Osteoblast (primary cell): ENCODE measurements around the gene POLD2. TPM values are rescaled to one million over a fixed set of nuclear protein-coding genes. Genes with fewer than 3 reads are reported as not detected.

Source experiments
- DNase-seq: peaks from one replicate; pipeline ENCODE4 v3.0.0; 2011; ENCODE audit warnings: low spot score, mixed read lengths; ENCODE audit not compliant: insufficient read length; ENCODE audit errors: missing footprints
- H2AFZ ChIP-seq: 2 replicates; pipeline ENCODE4 v1.6.0; 2011; ENCODE audit warnings: mild to moderate bottlenecking, low read length
- H3K27ac ChIP-seq: 2 replicates; pipeline ENCODE4 v1.5.1; 2011; ENCODE audit warnings: mild to moderate bottlenecking, low read depth, low read length, moderate library complexity
- H3K27me3 ChIP-seq: 2 replicates; pipeline ENCODE4 v1.6.0; 2012; ENCODE audit warnings: mild to moderate bottlenecking, control low read depth, inconsistent platforms, low read length, moderate library complexity; ENCODE audit not compliant: insufficient read depth
- H3K36me3 ChIP-seq: 2 replicates; pipeline ENCODE4 v1.5.1; 2011; ENCODE audit warnings: mild to moderate bottlenecking, low read length, control low read depth, moderate library complexity; ENCODE audit not compliant: insufficient read depth
- H3K4me1 ChIP-seq: 2 replicates; pipeline ENCODE4 v1.5.1; 2011; ENCODE audit warnings: mild to moderate bottlenecking, low read length, control low read depth, moderate library complexity; ENCODE audit not compliant: insufficient read depth
- H3K4me2 ChIP-seq: 2 replicates; pipeline ENCODE4 v1.6.0; 2011; ENCODE audit warnings: mild to moderate bottlenecking, low read length; ENCODE audit not compliant: insufficient read depth
- H3K4me3 ChIP-seq: fragments of 200-600 bp; sonication (generic); 3 replicates; pipeline ENCODE4 v1.5.1; 2012; ENCODE audit warnings: mild to moderate bottlenecking, low read length, inconsistent platforms; ENCODE audit not compliant: insufficient read depth
- H3K79me2 ChIP-seq: 2 replicates; pipeline ENCODE4 v1.6.0; 2012; ENCODE audit warnings: mild to moderate bottlenecking, low read length, control low read depth, inconsistent platforms; ENCODE audit not compliant: insufficient read depth
- H3K9me3 ChIP-seq: 2 replicates; pipeline ENCODE4 v1.5.1; 2011; ENCODE audit warnings: low read depth, low read length, control low read depth
- H4K20me1 ChIP-seq: 2 replicates; pipeline ENCODE4 v1.6.0; 2012; ENCODE audit warnings: mild to moderate bottlenecking, low read length, control low read depth; ENCODE audit not compliant: insufficient read depth
- CTCF ChIP-seq: IDR thresholded peaks from 2 replicates; pipeline ENCODE4 v1.5.1; 2011; ENCODE audit warnings: mild to moderate bottlenecking, low read depth, low read length, moderate library complexity; ENCODE audit errors: extremely low read depth
- total RNA-seq: library from RNA; depleted of rRNA; stranded (reverse); fragments of >200 nt; gene quantifications from 2 replicates; pipeline ENCODE4 v1.2.3, GENCODE V29; 2012

Gene POLD2
- total RNA-seq, 1 donor = 80.3 TPM

DNA sequence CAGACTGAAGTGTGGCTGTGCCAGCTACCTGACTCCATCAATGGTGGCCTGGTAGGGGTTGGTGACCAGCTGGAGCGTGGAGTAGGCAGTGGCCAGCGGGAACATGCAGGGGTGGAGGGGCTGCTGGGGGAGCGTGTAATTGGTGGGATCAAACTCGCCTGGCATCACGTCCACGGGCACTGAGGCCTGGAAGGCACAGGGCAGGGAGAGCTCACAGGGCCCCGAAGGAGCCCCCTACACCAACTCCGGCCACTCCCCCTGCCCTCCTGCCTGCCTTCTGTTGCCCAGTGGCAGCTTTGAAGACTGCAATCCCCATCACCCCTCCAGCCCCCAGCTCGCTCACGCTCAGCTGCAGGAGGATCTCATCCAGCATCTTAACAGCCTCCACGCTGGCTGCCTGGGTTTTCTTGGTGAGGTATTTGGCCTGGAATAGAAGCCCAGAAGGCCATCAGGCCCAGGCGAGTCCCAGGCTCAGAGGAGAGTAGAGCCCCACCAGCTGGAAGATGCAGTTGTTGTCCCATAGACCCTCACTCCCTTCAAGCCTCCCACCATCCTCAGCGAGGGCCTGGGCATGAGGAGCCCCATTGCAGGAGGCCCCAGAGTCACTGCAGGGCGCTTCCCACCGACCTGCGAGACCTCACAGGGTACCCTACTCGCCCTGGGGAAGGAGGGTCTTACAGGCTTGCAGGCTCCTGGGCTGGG, 7.1 kb downstream of the POLD2 start:
- peaks cover 18% of the 10 kb centered on the region for H4K20me1 ChIP-seq

GRCh38 chr7:44114586-44115310, 8.6 kb downstream of the POLD2 start:
- peak; percentile 87 for DNase-seq

More for the DNA sequence above, 7.1 kb downstream of the POLD2 start:
- no peaks in the 10 kb centered on the region for H3K9me3 ChIP-seq
- H3K27me3 ChIP-seq = no peaks in the 10 kb centered on the region
- H3K79me2 ChIP-seq = peaks cover 24% of the 10 kb centered on the region
- peak; percentile 83 for DNase-seq
- no peak overlapping the region for H3K4me3 ChIP-seq
- H3K4me2 ChIP-seq = no peak overlapping the region
- H2AFZ ChIP-seq = no peak overlapping the region
- no peak for TF ChIP-seq CTCF
- peaks cover 56% of the 10 kb centered on the region for H3K36me3 ChIP-seq
- no peaks in the 10 kb centered on the region for H3K4me1 ChIP-seq
- H3K27ac ChIP-seq = no peak overlapping the region

GRCh38 chr7:44113764-44114354, 9.5 kb downstream of the POLD2 start:
- no peaks in the 10 kb centered on the region for H3K4me1 ChIP-seq
- H3K27me3 ChIP-seq = no peaks in the 10 kb centered on the region

More at GRCh38 chr7:44114586-44115310, 8.6 kb downstream of the POLD2 start:
- no peak for TF ChIP-seq CTCF
- Histone ChIP-seq H3K9me3 (no peaks in the 10 kb centered on the region), H3K36me3 (peaks cover 56% of the 10 kb centered on the region), H3K4me3 (no peak overlapping the region), H4K20me1 (peaks cover 24% of the 10 kb centered on the region), H3K4me1 (no peaks in the 10 kb centered on the region), H2AFZ (no peak overlapping the region), H3K27ac (no peak overlapping the region), H3K4me2 (no peak overlapping the region), H3K79me2 (peaks cover 19% of the 10 kb centered on the region), H3K27me3 (no peaks in the 10 kb centered on the region)

More at GRCh38 chr7:44113764-44114354, 9.5 kb downstream of the POLD2 start:
- Histone ChIP-seq H3K9me3 (no peaks in the 10 kb centered on the region), H3K36me3 (peaks cover 59% of the 10 kb centered on the region), H3K4me2 (no peak overlapping the region), H3K27ac (no peak overlapping the region), H4K20me1 (peaks cover 31% of the 10 kb centered on the region), H2AFZ (no peak overlapping the region), H3K79me2 (peaks cover 17% of the 10 kb centered on the region), H3K4me3 (no peak overlapping the region)
- DNase-seq = peak; percentile 50
- no peak for TF ChIP-seq CTCF
